Peyer's patch (tissue), 4 donors: ENCODE measurements around the gene YKT6.

ENCODE experiments used
- POLR2A ChIP-seq, 2 donors: fragments of 450-650 bp; IDR thresholded peaks; one replicate each; pipeline ENCODE4 v1.5.1; 2017; ENCODE audit warnings: antibody characterized with exemption in 2 of 2, mild to moderate bottlenecking in 2 of 2, moderate library complexity in 2 of 2
- TF ChIP-seq, protein P1 (sequence below), 6 experiments: fragments of 450-650 bp in 4 of 6; fragments of 200-600 bp in 2 of 6; sonication (generic) in 1 of 6; IDR thresholded peaks; one replicate each; pipeline ENCODE4 v1.5.1; 2017 to 2019; ENCODE audit warnings: antibody characterized with exemption in 6 of 6, mild to moderate bottlenecking in 3 of 6, moderate library complexity in 1 of 6

DNA sequence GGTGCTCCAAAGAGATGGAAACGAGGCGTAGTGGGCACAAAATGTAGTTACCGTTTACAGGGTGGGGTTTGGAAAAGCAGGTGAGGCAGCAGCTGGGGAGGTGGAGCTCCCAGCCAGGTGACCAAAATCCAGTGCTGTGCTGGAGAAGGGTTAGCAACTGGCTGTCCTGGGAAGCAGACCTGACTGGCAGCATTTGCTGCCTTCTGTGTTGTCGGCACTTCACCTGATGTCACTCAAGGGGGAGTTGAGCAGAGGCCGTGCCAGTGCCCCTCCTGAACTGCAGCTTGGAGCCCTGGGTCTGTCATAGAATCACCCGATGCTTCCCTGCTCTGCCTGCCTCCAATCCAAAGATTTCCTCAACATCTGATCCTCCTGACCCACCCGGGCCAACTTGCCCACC is 24.3 kb upstream of the YKT6 start:
- TF ChIP-seq, protein P1, sequence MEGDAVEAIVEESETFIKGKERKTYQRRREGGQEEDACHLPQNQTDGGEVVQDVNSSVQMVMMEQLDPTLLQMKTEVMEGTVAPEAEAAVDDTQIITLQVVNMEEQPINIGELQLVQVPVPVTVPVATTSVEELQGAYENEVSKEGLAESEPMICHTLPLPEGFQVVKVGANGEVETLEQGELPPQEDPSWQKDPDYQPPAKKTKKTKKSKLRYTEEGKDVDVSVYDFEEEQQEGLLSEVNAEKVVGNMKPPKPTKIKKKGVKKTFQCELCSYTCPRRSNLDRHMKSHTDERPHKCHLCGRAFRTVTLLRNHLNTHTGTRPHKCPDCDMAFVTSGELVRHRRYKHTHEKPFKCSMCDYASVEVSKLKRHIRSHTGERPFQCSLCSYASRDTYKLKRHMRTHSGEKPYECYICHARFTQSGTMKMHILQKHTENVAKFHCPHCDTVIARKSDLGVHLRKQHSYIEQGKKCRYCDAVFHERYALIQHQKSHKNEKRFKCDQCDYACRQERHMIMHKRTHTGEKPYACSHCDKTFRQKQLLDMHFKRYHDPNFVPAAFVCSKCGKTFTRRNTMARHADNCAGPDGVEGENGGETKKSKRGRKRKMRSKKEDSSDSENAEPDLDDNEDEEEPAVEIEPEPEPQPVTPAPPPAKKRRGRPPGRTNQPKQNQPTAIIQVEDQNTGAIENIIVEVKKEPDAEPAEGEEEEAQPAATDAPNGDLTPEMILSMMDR (IDR thresholded peaks at IDR 0.05): no peak
- TF ChIP-seq POLR2A (IDR thresholded peaks at IDR 0.05): no peak
